ENCODE results near the gene RIC3.

The RIC3 gene

DNA sequence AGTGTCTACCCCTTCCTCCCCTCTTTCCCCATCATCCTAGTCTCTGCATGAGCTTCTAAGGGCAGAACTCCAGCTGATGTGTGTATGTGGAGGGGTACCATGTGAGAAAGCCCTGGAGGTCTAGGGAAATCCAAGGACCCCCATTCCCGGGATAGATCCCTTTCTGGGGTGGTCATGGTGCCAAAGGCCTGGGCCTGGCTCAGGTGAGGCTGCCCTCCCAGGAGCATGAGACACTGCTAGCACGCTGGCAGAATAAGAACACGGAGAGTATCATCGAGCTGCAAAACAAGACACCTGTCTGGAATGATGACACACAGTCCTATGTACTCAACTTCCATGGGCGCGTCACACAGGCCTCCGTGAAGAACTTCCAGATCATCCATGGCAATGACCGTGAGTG is 68.2 kb downstream of the RIC3 start:
- Mint-ChIP-seq H3K4me1 (no peaks in the 10 kb centered on the region), H3K36me3 (no peaks in the 10 kb centered on the region), H3K27ac (peak overlapping the region; percentile 43), H3K9me3 (no peaks in the 10 kb centered on the region), H3K27me3 (no peaks in the 10 kb centered on the region), H3K4me3 (no peak overlapping the region)

DNA sequence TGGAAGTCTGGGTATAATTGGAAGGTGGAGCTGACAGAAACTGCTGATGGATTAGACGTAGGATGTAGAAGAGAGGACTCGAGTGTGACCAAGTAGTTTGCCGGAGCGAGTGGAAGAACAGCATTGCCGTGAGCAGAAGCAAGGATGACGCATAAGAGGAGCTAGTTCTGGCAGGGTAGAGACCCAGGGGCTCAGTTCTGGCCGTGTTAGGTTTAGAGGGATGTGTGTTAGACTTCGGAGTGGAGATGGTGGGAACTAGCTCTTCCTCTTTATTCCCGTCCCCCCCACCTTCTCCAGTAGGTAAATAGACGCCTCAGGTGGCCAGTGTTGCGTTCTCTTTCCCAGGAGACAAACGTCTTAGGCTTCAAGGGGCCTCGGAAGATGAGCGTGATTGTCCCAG is 68.7 kb downstream of the RIC3 start:
- H3K36me3 Mint-ChIP-seq: no peaks in the 10 kb centered on the region
- H3K4me1 Mint-ChIP-seq: no peaks in the 10 kb centered on the region
- no peak overlapping the region for H3K4me3 Mint-ChIP-seq
- H3K9me3 Mint-ChIP-seq: no peaks in the 10 kb centered on the region
- peak overlapping the region; percentile 43 for H3K27ac Mint-ChIP-seq
- H3K27me3 Mint-ChIP-seq: no peaks in the 10 kb centered on the region

DNA sequence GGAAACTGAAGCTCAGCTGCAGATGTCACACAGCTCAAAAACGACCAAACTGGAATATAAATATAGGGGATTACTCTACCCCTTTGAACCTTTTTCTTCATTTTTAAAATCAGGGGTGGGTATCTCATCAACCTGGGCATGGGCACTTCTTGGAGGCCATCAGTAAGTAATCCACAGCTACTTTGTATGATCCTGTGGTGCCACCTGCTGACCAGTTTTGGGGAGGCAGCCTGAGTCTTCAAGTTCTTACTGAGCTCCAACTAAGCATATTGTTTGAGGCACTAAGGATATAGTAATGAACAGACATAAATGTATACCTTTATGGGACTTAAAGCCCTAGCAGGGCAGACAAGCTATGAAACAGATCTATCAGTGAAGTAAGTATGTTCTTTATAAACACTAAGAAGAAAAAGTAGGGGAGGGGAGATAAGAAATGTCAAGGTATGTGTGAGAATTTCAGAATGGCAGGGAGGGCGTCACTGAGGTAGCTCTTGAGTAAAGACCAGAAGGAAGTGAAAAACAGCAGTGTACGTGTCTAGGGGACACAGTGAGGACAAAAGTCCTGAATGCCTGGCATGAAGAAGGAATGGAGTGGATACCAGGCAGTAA is 69.4 kb downstream of the RIC3 start:
- H3K27me3 Mint-ChIP-seq: no peaks in the 10 kb centered on the region
- H3K36me3 Mint-ChIP-seq: no peaks in the 10 kb centered on the region
- H3K4me1 Mint-ChIP-seq: no peaks in the 10 kb centered on the region
- H3K4me3 Mint-ChIP-seq: no peak overlapping the region
- no peaks in the 10 kb centered on the region for H3K9me3 Mint-ChIP-seq
- H3K27ac Mint-ChIP-seq: no peak overlapping the region

DNA sequence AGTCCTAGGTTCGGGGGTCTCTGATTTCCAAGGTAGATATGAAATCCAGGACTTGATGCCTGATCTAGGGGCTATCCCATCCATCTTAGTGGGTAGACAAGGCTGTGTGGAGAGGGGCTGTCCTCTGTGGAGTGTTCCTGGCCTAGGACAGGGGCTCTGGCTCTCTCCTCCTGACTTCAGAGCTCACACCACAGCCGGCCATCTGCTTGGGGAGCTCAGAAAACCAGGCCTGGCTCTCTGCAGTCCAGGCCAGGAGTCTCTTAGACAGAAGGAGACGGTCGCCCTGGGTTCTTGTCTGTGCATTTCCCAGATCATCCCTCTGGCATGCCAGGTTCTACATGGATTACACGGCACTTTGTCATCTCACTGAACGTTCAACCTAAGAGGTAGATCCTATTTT is 69.9 kb downstream of the RIC3 start:
- no peak overlapping the region for H3K4me3 Mint-ChIP-seq
- H3K27me3 Mint-ChIP-seq: no peaks in the 10 kb centered on the region
- H3K36me3 Mint-ChIP-seq: no peaks in the 10 kb centered on the region
- H3K9me3 Mint-ChIP-seq: no peaks in the 10 kb centered on the region
- H3K4me1 Mint-ChIP-seq: no peaks in the 10 kb centered on the region
- no peak overlapping the region for H3K27ac Mint-ChIP-seq

DNA sequence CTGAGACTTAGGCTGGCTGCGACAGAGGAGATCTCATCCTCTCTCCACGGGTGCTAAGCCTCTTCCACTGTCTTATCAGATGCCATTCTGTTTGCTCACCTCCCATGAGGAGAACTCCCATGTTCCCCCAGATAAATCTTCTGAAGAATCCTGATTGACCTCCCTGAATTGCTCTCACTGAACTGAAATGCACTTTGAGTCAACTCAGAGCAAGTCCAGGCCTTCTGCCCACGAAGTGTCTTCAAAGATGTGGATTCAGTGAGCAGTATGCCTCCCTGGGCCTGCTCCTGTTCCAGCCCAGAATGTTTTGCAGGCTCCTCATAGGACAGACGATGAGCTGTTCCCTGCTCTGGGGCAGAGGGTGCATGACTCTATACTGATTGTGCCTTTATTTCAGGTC is 70.5 kb downstream of the RIC3 start:
- H3K27ac Mint-ChIP-seq: no peak overlapping the region
- no peaks in the 10 kb centered on the region for H3K9me3 Mint-ChIP-seq
- H3K36me3 Mint-ChIP-seq: no peaks in the 10 kb centered on the region
- no peak overlapping the region for H3K4me3 Mint-ChIP-seq
- H3K27me3 Mint-ChIP-seq: no peaks in the 10 kb centered on the region
- H3K4me1 Mint-ChIP-seq: no peaks in the 10 kb centered on the region

DNA sequence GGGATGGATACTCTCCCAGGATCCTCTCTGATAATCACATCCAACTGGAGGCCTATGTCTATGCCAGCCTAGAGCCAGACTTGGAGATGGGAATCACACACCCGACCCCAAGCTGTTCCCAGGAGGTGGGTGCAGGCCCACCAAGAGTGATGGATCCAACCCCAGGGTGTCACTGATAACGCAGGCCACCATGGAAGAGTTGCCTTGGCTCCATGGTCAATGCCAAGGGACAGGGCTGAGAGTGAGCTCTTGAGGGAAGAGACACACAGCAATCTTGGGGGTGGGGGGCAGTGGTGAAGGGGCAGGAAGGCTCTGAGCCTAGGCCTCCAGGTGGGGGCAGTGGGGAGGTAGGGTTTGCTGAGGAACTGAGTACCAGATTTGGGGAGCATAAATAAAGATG is 70.9 kb downstream of the RIC3 start:
- Mint-ChIP-seq H3K4me3 (no peak overlapping the region), H3K9me3 (no peaks in the 10 kb centered on the region), H3K27me3 (no peaks in the 10 kb centered on the region), H3K4me1 (no peaks in the 10 kb centered on the region), H3K27ac (no peak overlapping the region), H3K36me3 (no peaks in the 10 kb centered on the region)

DNA sequence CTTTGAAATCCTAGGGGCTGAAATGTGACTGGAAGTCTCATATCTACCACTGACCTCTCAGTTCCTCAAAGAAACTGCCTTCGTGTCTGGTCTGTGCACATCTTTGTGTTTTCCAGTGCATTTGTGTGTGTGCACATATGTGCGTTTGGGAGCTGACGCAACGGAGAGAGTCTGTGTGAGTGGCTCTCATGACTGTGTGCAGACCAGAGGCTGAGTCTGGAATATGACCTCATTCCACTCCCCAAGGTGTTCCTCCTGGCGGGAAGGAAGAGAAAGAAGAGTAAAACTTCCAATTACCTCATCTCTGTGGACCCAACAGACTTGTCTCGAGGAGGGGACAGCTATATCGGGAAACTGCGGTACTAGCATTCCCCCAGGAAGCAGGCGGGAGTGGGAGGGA is 71.4 kb downstream of the RIC3 start:
- Mint-ChIP-seq H3K9me3 (no peaks in the 10 kb centered on the region), H3K27ac (no peak overlapping the region), H3K4me1 (no peaks in the 10 kb centered on the region), H3K27me3 (no peaks in the 10 kb centered on the region), H3K4me3 (no peak overlapping the region), H3K36me3 (no peaks in the 10 kb centered on the region)

DNA sequence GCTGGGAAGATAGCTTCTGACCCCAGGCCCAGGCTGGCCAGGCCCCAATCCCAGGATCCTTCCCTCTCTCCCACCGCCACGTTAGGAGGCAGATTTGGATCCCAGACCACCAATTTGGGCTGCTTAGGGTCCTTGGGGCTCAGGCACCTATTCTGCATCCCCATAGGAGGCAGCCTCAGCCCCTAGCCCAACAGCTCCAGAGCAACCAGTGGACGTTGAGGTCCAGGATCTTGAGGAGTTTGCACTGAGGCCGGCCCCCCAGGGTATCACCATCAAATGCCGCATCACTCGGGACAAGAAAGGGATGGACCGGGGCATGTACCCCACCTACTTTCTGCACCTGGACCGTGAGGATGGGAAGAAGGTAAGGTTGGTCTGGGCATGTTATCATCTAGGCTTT is 71.8 kb downstream of the RIC3 start:
- Mint-ChIP-seq H3K36me3 (no peaks in the 10 kb centered on the region), H3K4me1 (no peaks in the 10 kb centered on the region), H3K4me3 (no peak overlapping the region), H3K27me3 (no peaks in the 10 kb centered on the region), H3K27ac (no peak overlapping the region), H3K9me3 (no peaks in the 10 kb centered on the region)

DNA sequence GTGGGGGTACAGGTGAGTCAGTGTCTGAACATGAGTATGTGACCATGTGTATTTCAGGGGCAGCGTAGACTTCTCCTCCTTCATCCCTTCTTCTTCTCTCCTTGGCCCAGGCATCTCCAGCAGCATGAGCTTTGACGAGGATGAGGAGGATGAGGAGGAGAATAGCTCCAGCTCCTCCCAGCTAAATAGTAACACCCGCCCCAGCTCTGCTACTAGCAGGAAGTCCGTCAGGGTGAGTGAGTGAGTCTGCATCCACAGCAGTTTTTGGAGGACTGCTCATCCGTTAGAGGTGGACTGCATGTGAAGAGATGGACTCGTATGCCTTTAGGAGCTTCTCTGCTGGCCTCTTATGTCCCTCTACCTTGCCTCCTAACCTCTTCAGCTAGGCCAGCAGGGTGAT is 72.2 kb downstream of the RIC3 start:
- Mint-ChIP-seq H3K4me3 (no peak overlapping the region), H3K9me3 (no peaks in the 10 kb centered on the region), H3K27me3 (no peaks in the 10 kb centered on the region), H3K4me1 (no peaks in the 10 kb centered on the region), H3K36me3 (no peaks in the 10 kb centered on the region), H3K27ac (no peak overlapping the region)

DNA sequence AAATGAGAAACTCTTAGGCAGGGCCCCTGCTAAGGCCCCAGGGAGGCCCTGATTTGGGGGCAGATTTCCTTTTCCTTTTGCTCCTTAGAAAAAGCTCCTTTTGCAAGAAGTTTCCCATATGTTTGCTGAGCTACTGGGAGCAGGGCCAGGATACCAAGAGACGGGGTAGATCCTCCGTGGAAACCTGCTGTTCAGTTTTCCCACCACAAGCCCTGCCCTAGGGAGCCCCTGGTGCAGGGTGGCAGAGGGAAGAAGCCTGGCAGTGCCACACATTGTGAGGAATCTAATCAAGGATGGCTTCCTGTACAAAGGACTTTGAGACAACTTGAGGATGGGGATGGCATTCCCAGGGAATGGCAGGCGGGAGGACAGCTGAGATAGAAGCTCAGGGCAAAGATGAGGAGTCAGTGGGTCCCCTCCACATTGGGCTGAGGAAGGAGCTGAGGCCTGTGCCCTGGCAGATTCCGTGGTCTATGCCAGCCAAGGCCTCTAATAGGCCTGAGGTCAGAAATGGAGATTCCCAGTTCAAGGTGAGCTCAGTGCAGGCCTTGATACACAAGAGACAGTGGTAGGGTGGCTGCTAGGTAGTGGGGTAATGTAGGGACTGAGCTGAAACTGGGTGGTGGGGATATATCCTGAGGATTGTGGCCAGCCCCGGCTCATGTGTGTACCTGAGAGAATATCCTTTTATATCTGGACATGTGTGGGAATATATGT is 72.9 kb downstream of the RIC3 start:
- Mint-ChIP-seq H3K36me3 (no peaks in the 10 kb centered on the region), H3K4me3 (no peak overlapping the region), H3K4me1 (no peaks in the 10 kb centered on the region), H3K27me3 (no peaks in the 10 kb centered on the region), H3K27ac (no peak overlapping the region), H3K9me3 (no peaks in the 10 kb centered on the region)

DNA sequence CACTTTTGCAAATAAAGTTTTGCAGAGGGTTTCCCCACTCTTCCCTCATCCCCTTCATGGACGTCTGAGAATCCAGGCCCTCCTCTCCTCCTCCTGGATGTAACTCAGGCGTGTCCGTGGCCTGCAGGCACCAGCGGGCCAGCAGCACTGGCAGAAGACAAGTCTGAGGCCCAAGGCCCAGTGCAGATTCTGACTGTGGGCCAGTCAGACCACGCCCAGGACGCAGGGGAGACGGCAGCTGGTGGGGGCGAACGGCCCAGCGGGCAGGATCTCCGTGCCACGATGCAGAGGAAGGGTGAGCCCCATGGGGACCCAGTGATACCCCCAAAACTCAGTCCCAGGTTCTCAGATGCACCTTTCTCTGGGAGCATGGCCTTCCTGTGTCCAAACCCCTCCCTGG is 73.5 kb downstream of the RIC3 start:
- H3K4me3 Mint-ChIP-seq: no peak overlapping the region
- no peaks in the 10 kb centered on the region for H3K4me1 Mint-ChIP-seq
- H3K27ac Mint-ChIP-seq: no peak overlapping the region
- no peaks in the 10 kb centered on the region for H3K9me3 Mint-ChIP-seq
- no peaks in the 10 kb centered on the region for H3K27me3 Mint-ChIP-seq
- no peaks in the 10 kb centered on the region for H3K36me3 Mint-ChIP-seq

DNA sequence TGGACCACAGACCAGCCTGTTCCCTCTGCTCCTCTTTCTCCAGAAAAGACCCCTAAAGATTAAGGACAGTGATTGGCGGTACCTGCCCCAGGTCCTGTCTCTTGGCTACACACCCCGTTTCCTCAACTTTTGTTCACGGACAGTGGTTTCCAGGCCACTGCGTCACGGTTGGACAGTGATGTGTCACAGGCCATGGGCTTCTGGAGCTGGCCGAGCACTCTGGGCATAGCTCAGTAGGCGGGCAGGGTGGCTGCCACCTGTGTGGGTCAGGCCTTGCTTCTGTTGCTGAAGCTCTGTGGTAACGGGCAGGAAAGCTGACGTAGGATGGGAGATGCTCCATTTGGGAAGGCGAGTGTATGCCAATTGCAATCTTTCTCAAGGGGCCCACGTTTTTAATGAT is 74.2 kb downstream of the RIC3 start:
- Mint-ChIP-seq H3K36me3 (no peaks in the 10 kb centered on the region), H3K4me1 (no peaks in the 10 kb centered on the region), H3K27me3 (no peaks in the 10 kb centered on the region), H3K9me3 (no peaks in the 10 kb centered on the region), H3K4me3 (no peak overlapping the region), H3K27ac (peak overlapping the region; percentile 59)

DNA sequence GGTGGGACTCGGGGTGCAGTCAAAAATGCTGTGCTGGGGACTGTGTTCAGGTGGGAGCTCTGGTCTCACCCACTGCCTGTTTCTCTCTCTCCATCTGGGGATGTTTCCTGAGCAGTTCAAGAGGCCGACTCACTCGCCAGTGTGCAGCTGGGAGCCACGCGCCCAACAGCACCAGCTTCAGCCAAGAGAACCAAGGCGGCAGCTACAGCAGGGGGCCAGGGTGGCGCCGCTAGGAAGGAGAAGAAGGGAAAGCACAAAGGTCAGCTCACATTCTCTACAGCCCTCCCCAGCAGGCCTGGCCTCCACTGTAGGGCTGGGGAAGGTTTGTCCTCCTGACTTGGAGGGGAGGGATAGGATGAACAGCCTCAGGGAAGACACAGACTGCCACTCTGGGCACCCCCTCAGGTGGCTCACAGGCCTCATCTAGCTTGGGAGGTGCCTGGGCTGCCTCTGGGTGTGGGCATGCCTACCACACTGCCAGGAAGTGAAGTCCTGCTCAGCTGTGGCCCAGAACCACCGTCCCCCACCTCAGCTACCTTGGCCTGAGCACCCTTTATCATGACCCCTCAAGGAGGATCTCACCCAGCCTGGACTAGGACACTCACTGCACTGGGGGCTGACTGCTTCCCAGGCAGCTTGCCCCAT is 74.8 kb downstream of the RIC3 start:
- Mint-ChIP-seq H3K4me1 (no peaks in the 10 kb centered on the region), H3K27ac (no peak overlapping the region), H3K36me3 (no peaks in the 10 kb centered on the region), H3K27me3 (no peaks in the 10 kb centered on the region), H3K9me3 (no peaks in the 10 kb centered on the region), H3K4me3 (no peak overlapping the region)

DNA sequence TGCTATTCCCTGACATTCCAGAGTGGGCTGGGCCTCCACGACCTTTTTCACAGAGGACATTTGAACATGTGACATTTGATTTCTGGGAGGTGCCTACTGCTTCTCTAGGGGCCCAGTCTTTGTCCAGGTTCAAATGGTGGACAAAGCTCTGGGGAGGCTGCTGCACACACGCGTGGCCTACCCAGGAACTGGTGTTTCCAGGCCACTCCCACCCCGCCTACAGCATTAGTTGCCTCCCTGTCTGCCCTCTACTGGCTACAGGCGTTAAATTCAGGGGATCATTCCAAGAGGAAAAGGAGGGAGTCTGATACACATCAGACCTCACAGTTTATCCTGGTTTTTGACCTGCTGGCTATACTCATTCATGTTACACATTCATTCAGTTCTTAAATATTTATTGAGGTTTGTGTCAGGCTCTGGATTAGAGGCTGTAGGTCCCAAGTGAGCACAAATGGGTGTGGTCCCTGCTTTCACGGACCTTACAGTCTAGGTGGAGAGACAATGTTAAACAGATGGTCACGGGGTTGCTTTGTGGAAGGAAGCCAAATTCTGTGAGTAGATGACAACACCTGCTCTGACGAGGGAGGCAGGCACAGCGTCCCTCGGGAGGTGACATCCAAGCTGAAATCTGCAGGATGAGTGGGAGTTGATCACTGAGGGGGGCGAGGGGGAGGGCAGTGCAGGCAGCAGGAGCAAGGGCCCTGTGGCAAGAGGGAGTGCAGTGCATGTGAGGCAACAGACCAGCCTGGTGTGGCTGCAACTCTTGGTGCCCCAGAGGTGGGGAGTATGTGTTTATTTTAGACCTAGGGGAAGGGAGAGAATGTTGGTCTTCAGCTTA is 76.0 kb downstream of the RIC3 start:
- Mint-ChIP-seq H3K9me3 (no peaks in the 10 kb centered on the region), H3K27me3 (no peaks in the 10 kb centered on the region), H3K27ac (no peak overlapping the region), H3K4me1 (no peaks in the 10 kb centered on the region), H3K36me3 (no peaks in the 10 kb centered on the region), H3K4me3 (no peak overlapping the region)

DNA sequence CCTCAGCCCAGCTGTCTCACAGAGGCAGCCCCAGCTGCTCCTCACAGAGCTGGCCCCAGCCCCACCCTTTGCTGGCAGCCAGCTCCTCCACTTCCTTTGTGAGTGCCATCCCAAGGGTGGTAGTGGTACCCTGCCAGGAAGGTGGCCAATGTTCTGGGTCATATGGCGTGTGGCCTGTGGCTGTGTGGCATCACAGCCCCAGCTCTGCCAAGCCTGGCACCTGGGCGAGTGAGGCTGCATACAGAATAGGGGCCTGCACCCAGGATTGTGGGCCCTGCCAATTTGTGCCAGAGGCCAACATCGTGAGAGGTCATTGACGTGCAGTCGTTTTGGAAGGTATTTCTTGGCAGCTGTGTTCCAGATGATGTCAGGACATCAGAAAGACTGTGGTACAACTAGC is 77.1 kb downstream of the RIC3 start:
- H3K4me3 Mint-ChIP-seq: no peak overlapping the region
- no peaks in the 10 kb centered on the region for H3K27me3 Mint-ChIP-seq
- H3K9me3 Mint-ChIP-seq: no peaks in the 10 kb centered on the region
- H3K4me1 Mint-ChIP-seq: no peaks in the 10 kb centered on the region
- no peak overlapping the region for H3K27ac Mint-ChIP-seq
- no peaks in the 10 kb centered on the region for H3K36me3 Mint-ChIP-seq

DNA sequence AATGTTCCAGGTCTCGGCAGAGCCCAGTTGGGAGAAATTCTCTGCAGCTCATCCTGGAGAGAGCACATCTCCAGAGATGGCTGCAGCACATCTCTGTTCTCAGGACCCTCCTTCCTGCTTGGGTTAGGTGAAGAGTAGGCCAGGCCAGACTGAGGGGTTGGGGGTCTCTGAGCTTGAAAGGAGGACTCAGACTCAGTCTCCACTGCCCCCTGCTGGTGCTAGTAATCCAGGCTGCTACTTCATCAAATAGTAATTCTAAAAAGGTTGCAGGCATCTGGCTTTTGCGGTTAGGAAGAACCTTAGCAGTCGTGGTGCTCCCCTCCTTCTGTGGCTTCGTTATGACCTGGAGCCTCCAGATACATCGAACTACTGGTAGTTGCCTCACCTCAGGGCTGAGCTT is 78.1 kb downstream of the RIC3 start:
- no peaks in the 10 kb centered on the region for H3K36me3 Mint-ChIP-seq
- H3K4me3 Mint-ChIP-seq: no peak overlapping the region
- no peaks in the 10 kb centered on the region for H3K4me1 Mint-ChIP-seq
- H3K27ac Mint-ChIP-seq: no peak overlapping the region
- H3K27me3 Mint-ChIP-seq: peaks cover under 1% of the 10 kb centered on the region
- H3K9me3 Mint-ChIP-seq: no peaks in the 10 kb centered on the region
